IPS-NIHi7 (cell line): Measurements from ENCODE around the gene PARL.
"Not testable (repeated sequence)": the region's sequence is repeated elsewhere in the genome, so short reads cannot be mapped to it uniquely, and the experiment has no call there.

Source experiments
- DNase-seq: peaks from one replicate; pipeline ENCODE4 v3.0.0; 2012; ENCODE audit warnings: mixed read lengths; ENCODE audit errors: extremely low spot score

The PARL gene

DNA sequence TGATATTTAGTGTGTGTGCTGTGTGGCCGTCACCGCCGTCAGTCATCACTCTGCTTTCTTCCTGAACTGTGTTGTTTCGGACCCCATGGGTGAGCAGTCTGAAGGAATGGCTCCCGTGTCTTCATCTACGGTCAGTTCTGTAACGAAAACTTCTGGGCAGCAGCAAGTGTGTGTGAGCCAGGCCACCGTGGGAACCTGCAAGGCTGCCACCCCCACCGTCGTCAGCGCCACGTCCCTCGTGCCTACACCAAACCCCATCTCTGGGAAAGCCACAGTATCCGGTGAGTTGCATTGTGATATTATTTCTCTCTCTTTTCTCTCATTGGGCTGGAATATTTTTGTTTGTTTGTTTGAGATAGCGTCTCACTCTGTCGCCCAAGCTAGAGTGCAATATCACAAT, 94.0 kb downstream of the PARL start:
- no peak for DNase-seq

DNA sequence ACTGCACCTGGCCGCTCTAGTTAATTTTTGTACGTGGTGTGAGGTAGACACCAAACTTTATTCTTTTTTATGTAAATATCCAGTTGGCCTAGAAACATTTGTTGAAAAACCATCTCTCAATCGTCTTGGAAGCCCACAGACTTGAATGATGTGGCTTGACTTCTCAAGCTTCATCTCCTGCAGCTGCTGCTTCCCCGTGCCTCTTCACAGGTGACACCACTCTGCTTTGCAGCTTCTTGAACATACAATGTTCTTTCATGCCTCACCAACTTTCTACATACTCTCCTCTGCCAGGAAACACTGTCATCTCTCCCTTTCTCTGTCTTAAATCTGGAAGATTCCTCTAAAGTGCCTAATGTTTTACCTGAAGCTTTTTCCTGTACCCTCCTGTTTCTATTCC, 94.9 kb downstream of the PARL start:
- no peak for DNase-seq

DNA sequence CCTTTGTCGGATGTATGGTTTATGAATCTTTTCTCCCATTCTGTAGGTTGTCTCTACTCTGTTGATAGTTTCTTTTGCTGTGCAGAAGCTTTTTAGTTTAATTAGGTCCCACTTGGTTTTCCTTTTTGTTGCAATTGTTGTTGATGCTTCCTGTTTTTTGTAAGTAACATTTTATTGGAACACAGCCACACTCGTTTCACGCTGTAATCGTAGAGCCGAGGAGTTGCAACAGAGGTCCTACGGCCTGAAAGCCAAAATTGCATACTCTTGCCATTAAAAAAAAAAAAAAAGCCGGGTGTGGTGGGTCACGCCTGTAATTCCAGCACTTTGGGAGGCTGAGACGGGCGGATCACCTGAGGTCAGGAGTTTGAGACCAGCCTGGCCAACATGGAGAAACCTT, 100.2 kb downstream of the PARL start:
- not testable (repeated sequence) for DNase-seq

DNA sequence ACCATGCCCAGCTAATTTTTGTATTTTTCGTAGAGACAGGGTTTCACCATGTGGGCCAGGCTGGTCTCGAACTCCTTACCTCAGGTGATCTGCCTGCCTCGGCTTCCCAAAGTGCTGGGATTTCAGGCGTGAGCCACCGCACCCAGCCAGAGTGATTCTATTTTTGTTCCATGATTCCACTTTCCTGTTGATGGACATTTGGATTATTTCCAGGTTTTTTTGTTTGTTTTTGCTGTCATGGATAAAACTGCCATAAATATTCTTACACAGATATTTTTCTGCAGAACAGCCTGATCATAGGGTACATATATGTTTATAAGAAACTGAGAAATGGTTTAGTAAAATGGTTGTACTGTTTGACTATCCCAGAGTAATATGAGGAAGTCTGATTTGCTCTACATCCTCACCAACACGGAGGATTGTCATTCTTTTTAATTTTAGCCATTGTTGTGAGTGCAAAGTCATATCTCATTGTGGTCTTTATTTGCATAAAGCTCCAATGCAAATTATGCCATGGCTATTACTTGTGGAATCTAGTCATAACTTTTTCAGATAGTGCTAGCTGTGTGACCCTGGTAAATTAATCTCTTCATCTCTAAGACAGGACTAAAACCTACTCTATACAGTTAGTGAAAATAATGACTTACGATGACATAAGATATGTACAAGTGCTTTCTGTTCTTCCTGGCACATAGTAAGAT, 102.0 kb downstream of the PARL start:
- DNase-seq: no peak

DNA sequence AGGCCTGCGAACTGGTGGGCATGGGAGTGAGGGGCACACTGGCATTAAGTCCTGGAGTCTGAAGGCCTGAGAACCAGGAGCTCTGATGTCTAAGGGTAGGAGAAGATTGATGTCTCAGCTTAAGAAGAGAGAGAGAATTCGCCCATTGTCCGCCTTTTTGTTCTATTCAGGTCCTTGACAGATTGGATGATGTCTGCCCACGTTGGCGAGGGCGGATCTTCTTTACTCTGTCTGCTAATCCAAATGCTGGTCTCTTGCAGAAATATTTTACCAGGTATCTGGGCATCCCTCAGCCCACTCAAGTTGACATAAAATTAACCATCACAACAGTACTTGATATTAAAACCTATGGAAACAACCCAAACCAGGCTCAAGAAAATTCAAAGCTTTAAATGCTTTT, 103.4 kb downstream of the PARL start:
- DNase-seq: no peak

DNA sequence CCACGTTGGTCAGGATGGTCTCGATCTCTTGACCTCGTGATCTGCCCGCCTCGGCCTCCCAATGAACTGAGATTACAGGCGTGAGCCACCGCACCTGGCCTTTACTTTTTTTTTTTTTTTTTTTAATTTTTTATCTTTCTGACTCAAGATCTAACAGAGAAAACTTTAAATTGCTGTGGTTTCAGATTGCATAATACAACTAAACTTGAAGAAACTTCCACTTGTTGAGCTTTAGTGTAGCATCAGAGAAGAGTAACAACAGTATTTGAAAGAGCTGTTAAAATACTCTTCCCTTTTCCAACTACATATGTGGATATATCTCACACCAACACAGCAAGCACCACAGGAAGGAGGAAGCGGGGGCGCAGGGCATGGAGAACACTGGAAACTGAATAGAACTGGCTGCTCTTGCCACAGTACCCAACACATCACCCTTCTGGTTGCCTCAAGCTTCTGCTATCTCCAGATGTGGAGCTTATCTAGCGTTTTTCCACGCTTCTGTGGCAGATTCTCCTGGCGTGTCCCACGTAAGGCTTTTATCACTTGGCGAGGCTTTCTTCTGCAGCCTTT, 104.7 kb downstream of the PARL start:
- no peak for DNase-seq
